SU-DHL-6 (cell line): ENCODE data around the gene RYK.

Experiments
- H2AFZ ChIP-seq: fragments of 200-600 bp; sonication (generic); 2 replicates; pipeline ENCODE4 v1.6.1; 2014; ENCODE audit warnings: low read depth, mild to moderate bottlenecking, moderate library complexity, mixed read lengths, antibody characterized with exemption, low read length; ENCODE audit not compliant: severe bottlenecking
- H3F3A ChIP-seq: fragments of 200-600 bp; shearing (Covaris generic); 2 replicates; pipeline ENCODE4 v1.6.0; 2016; ENCODE audit warnings: antibody characterized with exemption, mild to moderate bottlenecking; ENCODE audit not compliant: insufficient read depth
- H3K27ac ChIP-seq: fragments of 200-600 bp; sonication (generic); 2 replicates; pipeline ENCODE4 v1.5.1; 2016; ENCODE audit warnings: low read depth, mild to moderate bottlenecking, low read length, moderate library complexity, mixed read lengths
- H3K27me3 ChIP-seq: fragments of 200-600 bp; sonication (generic), shearing (Covaris generic); 2 replicates; pipeline ENCODE4 v1.6.0; 2014; ENCODE audit warnings: mild to moderate bottlenecking, low read length
- H3K36me3 ChIP-seq: fragments of 200-600 bp; sonication (generic); 2 replicates; pipeline ENCODE4 v1.6.1; 2014; ENCODE audit warnings: mild to moderate bottlenecking, low read length, mixed read lengths
- H3K4me2 ChIP-seq: fragments of 300-600, 200-600 bp; shearing (Covaris generic), sonication (generic); 2 replicates; pipeline ENCODE4 v1.6.0; 2014; ENCODE audit warnings: low read length, low read depth, mild to moderate bottlenecking; ENCODE audit not compliant: poor library complexity, severe bottlenecking
- H3K4me3 ChIP-seq: fragments of 200-600 bp; sonication (generic); 2 replicates; pipeline ENCODE4 v1.5.1; 2014; ENCODE audit warnings: antibody characterized with exemption, low read length, mild to moderate bottlenecking, mixed read lengths; ENCODE audit not compliant: insufficient read depth, poor library complexity, severe bottlenecking
- H3K79me2 ChIP-seq: fragments of 200-600 bp; sonication (generic); 2 replicates; pipeline ENCODE4 v1.6.1; 2014; ENCODE audit warnings: mild to moderate bottlenecking, low read length, moderate library complexity; ENCODE audit not compliant: insufficient read depth
- H3K9ac ChIP-seq: fragments of 200-600 bp; sonication (generic); 2 replicates; pipeline ENCODE4 v1.7.0; 2014; ENCODE audit warnings: mild to moderate bottlenecking, low read length
- H3K9me2 ChIP-seq: fragments of 200-600 bp; sonication (generic); replicated peaks from 2 replicates; pipeline ENCODE4 v1.6.1; 2014; ENCODE audit warnings: low read length; ENCODE audit not compliant: insufficient read depth
- H3K9me3 ChIP-seq: fragments of 200-600 bp; sonication (generic); 2 replicates; pipeline ENCODE4 v1.6.1; 2014; ENCODE audit warnings: low read length, mixed read lengths; ENCODE audit not compliant: insufficient read depth
- H4K20me1 ChIP-seq: fragments of 200-600 bp; sonication (generic); 2 replicates; pipeline ENCODE4 v1.6.1; 2014; ENCODE audit warnings: low read depth, mild to moderate bottlenecking, antibody characterized with exemption, low read length, moderate library complexity, mixed read lengths
- CTCF ChIP-seq: fragments of 200-600 bp; sonication (generic); IDR thresholded peaks from one replicate; pipeline ENCODE4 v1.5.1; 2017; ENCODE audit warnings: antibody characterized with exemption, mild to moderate bottlenecking, low read length, moderate library complexity; ENCODE audit not compliant: insufficient read depth, poor library complexity, severe bottlenecking
- EZH2phosphoT487 ChIP-seq: fragments of 200-600 bp; sonication (generic), shearing (Covaris generic); conservative IDR thresholded peaks from 2 replicates; pipeline ENCODE4 v1.6.1; 2018; ENCODE audit warnings: mild to moderate bottlenecking, antibody characterized with exemption, low read length, moderate library complexity, mixed read lengths

Gene RYK

DNA sequence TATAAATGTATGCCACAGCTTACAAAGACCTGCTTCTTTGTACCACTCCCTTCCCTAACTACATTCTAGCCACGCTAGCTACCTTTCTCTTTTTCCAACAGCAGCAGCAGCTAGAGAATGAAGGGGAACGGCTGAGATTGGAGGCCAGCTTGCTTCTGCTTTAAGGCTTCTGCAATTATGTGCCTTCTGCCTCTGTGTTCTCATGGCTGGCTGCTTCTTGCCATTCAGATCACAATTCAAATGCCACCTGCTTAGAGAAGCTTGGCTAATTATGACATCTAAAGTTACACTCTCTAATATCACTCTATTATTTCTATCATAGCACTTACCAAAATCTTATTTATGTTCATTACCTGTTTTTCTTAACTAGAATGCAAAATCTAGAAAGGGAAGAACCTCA lies 95.2 kb downstream of the RYK start:
- Histone ChIP-seq H3K27me3 (no peaks in the 10 kb centered on the region), H4K20me1 (no peaks in the 10 kb centered on the region), H3K9ac (no peak overlapping the region), H3K79me2 (no peaks in the 10 kb centered on the region), H3F3A (no peaks in the 10 kb centered on the region), H3K4me2 (no peak overlapping the region), H3K36me3 (no peaks in the 10 kb centered on the region), H3K27ac (no peak overlapping the region), H2AFZ (no peak overlapping the region), H3K9me3 (no peaks in the 10 kb centered on the region), H3K9me2 (no peaks in the 10 kb centered on the region), H3K4me3 (no peak overlapping the region)
- TF ChIP-seq CTCF (no peak), EZH2phosphoT487 (no peak)

GRCh38 chr3:134153761-134154160 lies 96.9 kb downstream of the RYK start:
- Histone ChIP-seq H3K4me2 (no peak overlapping the region), H3K27me3 (no peaks in the 10 kb centered on the region), H3K79me2 (no peaks in the 10 kb centered on the region), H3K36me3 (no peaks in the 10 kb centered on the region), H3K9me3 (no peaks in the 10 kb centered on the region), H3F3A (no peaks in the 10 kb centered on the region), H3K27ac (no peak overlapping the region), H3K9me2 (no peaks in the 10 kb centered on the region), H2AFZ (no peak overlapping the region), H3K4me3 (no peak overlapping the region), H4K20me1 (no peaks in the 10 kb centered on the region), H3K9ac (no peak overlapping the region)
- no peak for TF ChIP-seq EZH2phosphoT487
- TF ChIP-seq CTCF: no peak

DNA sequence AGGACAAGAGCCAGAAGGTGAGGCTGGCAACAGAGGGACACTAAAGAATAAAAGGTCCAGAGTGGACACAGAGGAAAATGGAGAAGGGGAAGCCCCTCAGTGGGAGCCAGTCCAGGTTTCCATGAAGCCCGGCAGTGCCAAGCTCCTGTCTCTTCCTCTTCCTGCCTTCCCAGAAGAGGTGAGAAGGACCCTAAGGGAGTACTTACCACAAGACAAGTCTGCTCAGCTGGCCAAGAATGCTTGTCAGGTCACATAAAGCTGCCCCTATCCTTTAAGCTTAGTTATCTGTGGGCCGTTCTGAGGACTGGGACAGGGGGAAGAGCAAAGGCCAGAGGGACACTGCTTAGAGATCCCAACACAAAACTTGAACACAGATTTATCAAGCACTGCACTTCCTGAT lies 100.2 kb downstream of the RYK start:
- Histone ChIP-seq H3K9ac (no peak overlapping the region), H3K4me2 (no peak overlapping the region), H3K79me2 (no peaks in the 10 kb centered on the region), H3K9me2 (no peaks in the 10 kb centered on the region), H3K36me3 (no peaks in the 10 kb centered on the region), H3K27me3 (no peaks in the 10 kb centered on the region), H3K4me3 (no peak overlapping the region), H2AFZ (no peak overlapping the region), H3K27ac (no peak overlapping the region), H3K9me3 (no peaks in the 10 kb centered on the region), H4K20me1 (no peaks in the 10 kb centered on the region), H3F3A (no peaks in the 10 kb centered on the region)
- TF ChIP-seq EZH2phosphoT487 (no peak), CTCF (no peak)

- H3K27ac ChIP-seq: no peak overlapping the region
- no peak for TF ChIP-seq EZH2phosphoT487
- no peak for TF ChIP-seq CTCF
These were observed 101.4 kb downstream of the RYK start for GRCh38 chr3:134149286-134149685.

More at GRCh38 chr3:134149286-134149685, 101.4 kb downstream of the RYK start:
- no peaks in the 10 kb centered on the region for H3K36me3 ChIP-seq
- no peaks in the 10 kb centered on the region for H3K79me2 ChIP-seq
- no peak overlapping the region for H3K9ac ChIP-seq
- no peaks in the 10 kb centered on the region for H3F3A ChIP-seq
- H3K9me2 ChIP-seq: no peaks in the 10 kb centered on the region
- no peaks in the 10 kb centered on the region for H4K20me1 ChIP-seq
- H3K4me2 ChIP-seq: no peak overlapping the region
- no peaks in the 10 kb centered on the region for H3K27me3 ChIP-seq
- no peaks in the 10 kb centered on the region for H3K9me3 ChIP-seq
- no peak overlapping the region for H2AFZ ChIP-seq
- no peak overlapping the region for H3K4me3 ChIP-seq
